Spleen (tissue), 7 donors: ENCODE measurements around the gene GPR61.

ENCODE experiments used
- POLR2A ChIP-seq, 3 donors: fragments of 450-650 bp; IDR thresholded peaks; one replicate each; pipeline ENCODE4 v1.5.1; 2017; ENCODE audit warnings: antibody characterized with exemption in 3 of 3, mild to moderate bottlenecking in 1 of 3
- TF ChIP-seq, protein P1 (sequence below), 11 experiments: fragments of 200-600 bp in 7 of 11; fragments of 450-650 bp in 4 of 11; sonication (generic) in 4 of 11; IDR thresholded peaks in 8 of 11; conservative IDR thresholded peaks in 3 of 11; 1 replicate in 7 of 11; 2 replicates in 4 of 11; pipeline versions ENCODE4 v1.4.0 to v1.8.0; 2016 to 2021; ENCODE audit warnings: antibody characterized with exemption in 11 of 11, inconsistent platforms in 4 of 11, mild to moderate bottlenecking in 1 of 11
- donor health status: DM: no; HTN: no; CAD: no; lungs with moderate emphysema.
- donor health status: DM: no; HTN: no; CAD: no.
- donor health status: DM: no; HTN: no; CAD: no.

DNA sequence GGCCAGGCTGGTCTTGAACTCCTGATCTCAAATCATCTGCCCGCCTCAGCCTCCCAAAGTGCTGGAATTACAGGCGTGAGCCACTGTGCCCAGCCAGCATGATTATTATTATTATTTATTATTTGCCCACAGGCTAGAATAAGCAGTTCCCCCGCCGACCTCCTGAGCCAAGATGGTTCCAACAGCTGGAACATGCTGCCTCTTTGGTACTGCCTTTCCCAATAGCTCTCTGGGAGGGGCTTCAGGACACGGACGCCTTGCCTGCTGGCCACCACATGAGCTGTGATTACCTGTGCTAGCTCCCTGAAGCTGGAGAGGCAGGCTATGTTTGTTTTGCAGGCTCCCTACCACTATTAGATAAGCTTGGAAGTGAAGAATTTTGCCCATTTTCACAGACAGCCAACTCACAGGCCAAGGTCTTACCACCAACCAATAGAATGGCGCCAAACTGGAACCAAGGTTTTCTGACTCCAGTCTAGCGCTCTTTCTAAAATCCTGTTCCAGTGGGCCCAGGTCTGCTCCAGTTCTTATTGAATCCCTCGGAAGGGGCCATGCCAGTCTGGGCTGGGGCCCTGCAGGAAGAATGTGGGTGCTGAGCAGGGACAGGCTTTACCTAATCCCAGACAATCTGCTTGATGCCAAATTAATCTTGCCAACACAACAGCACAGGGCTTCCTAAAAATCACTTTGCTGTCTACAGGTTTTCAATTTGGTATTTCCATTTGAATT is 2.1 kb upstream of the GPR61 start:
- TF ChIP-seq, protein P1, sequence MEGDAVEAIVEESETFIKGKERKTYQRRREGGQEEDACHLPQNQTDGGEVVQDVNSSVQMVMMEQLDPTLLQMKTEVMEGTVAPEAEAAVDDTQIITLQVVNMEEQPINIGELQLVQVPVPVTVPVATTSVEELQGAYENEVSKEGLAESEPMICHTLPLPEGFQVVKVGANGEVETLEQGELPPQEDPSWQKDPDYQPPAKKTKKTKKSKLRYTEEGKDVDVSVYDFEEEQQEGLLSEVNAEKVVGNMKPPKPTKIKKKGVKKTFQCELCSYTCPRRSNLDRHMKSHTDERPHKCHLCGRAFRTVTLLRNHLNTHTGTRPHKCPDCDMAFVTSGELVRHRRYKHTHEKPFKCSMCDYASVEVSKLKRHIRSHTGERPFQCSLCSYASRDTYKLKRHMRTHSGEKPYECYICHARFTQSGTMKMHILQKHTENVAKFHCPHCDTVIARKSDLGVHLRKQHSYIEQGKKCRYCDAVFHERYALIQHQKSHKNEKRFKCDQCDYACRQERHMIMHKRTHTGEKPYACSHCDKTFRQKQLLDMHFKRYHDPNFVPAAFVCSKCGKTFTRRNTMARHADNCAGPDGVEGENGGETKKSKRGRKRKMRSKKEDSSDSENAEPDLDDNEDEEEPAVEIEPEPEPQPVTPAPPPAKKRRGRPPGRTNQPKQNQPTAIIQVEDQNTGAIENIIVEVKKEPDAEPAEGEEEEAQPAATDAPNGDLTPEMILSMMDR (IDR thresholded peaks at IDR 0.05 in 8 of 11, conservative IDR thresholded peaks at IDR 0.05 in 3 of 11) = no peak
- TF ChIP-seq POLR2A (IDR thresholded peaks at IDR 0.05) = no peak
